Stimulated activated naive B cell treated with anti-CD40 and anti-IgM and Interleukin-4, amounts not matched to agents 10 μg/mL and 1 μg/mL and 100 μg/mL, for 72 hours (primary cell): ENCODE measurements around the gene PRKN.

ENCODE experiments used
- ATAC-seq, 2 donors: fragments of 150-1000 bp; cut with Tn5 transposase; replicated peaks; 2 replicates each; pipeline ENCODE4 v1.10.0; 2021; ENCODE audit warnings: moderate library complexity in 1 of 2
- DNase-seq: peaks from one replicate; pipeline ENCODE4 v3.0.0; 2021
- H3K27ac Mint-ChIP-seq: one replicate; pipeline ENCODE4 v1.8.0; 2022; ENCODE audit warnings: mild to moderate bottlenecking, mixed read lengths
- H3K27me3 Mint-ChIP-seq, 2 donors: one replicate each; pipeline ENCODE4 v1.8.0; 2022; ENCODE audit warnings: mixed read lengths in 2 of 2
- H3K36me3 Mint-ChIP-seq, 2 donors: one replicate each; pipeline ENCODE4 v1.8.0; 2022; ENCODE audit warnings: mixed read lengths in 2 of 2, mild to moderate bottlenecking in 1 of 2
- H3K4me1 Mint-ChIP-seq, 2 donors: one replicate each; pipeline ENCODE4 v1.8.0; 2022; ENCODE audit warnings: mixed read lengths in 2 of 2, mild to moderate bottlenecking in 1 of 2
- H3K4me3 Mint-ChIP-seq, 2 donors: one replicate each; pipeline ENCODE4 v1.8.0; 2022; ENCODE audit warnings: mild to moderate bottlenecking in 2 of 2, mixed read lengths in 2 of 2, moderate library complexity in 1 of 2
- H3K9me3 Mint-ChIP-seq, 2 donors: one replicate each; pipeline ENCODE4 v1.8.0; 2022; ENCODE audit warnings: mixed read lengths in 2 of 2, mild to moderate bottlenecking in 1 of 2

PRKN gene

DNA sequence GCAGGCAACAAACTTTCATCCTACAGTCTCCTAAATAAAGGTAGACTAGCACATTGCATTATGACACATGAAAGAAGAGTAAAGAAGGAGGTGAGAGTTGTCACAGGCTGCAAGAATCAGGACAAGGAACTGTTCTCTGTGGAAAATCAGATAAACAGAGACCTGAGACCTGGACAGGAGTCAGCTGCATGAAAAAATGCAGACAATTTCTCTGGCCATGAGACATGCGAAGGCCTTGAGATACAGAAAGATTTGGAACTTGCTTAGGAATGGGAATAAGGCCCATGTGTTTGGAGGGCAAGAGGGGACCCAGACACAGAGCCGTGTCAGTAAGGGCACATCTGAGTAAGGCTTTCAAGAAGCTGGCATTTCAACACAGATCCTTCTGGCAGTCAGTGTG, 779.1 kb downstream of the PRKN start:
- H3K36me3 Mint-ChIP-seq: no peaks in the 10 kb centered on the region
- no peak overlapping the region for H3K4me3 Mint-ChIP-seq
- no peak overlapping the region for H3K27ac Mint-ChIP-seq
- ATAC-seq (no peak), DNase-seq (no peak)
- peaks cover 2 to 6% of the 10 kb centered on the region in 2 donors for H3K9me3 Mint-ChIP-seq
- no peaks in the 10 kb centered on the region for H3K4me1 Mint-ChIP-seq
- H3K27me3 Mint-ChIP-seq: no peaks in the 10 kb centered on the region

DNA sequence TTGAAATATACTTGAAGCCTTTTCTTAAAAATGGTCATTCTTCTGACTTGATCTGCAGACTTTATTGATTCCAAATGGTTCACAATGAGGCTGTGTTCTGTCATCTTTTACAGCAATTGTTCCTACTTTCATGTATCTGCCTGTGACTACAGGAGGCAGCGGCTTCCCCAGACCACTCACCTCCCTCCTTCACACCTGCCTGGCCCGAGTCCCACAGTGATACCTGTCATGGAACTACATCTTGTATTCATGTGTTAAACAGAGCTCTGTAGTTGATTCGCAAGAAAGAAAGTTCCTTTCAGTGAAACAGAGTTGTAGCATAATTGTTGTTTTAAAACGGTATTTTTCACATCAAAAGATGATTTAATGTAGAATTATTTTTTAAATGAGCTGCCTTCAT, 780.2 kb downstream of the PRKN start:
- Mint-ChIP-seq H3K4me3 (no peak overlapping the region), H3K36me3 (no peaks in the 10 kb centered on the region), H3K27me3 (no peaks in the 10 kb centered on the region), H3K9me3 (peaks cover 2 to 6% of the 10 kb centered on the region in 2 donors), H3K27ac (no peak overlapping the region), H3K4me1 (no peaks in the 10 kb centered on the region)
- DNase-seq (no peak), ATAC-seq (no peak)

DNA sequence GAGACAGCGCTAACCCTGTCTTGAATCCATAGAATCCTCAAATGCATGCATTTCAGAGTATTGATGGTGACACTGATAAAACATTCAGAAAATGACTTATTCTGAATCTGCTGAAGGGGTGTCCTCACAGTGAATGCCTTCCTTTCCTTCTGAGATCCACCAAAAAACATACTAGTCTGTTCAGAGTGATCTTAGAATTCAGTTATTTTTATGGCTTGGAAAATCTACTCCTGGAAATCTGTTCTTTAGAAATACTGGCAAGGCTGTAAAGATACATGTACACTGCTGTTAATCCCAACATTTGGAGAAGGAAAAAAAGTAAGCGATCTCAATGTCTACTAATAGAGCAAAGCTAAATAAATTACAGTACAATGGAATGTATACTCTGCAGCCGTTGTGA, 781.1 kb downstream of the PRKN start:
- H3K27ac Mint-ChIP-seq: no peak overlapping the region
- no peak overlapping the region for H3K4me3 Mint-ChIP-seq
- DNase-seq (no peak), ATAC-seq (no peak)
- no peaks in the 10 kb centered on the region for H3K27me3 Mint-ChIP-seq
- no peaks in the 10 kb centered on the region for H3K4me1 Mint-ChIP-seq
- no peaks in the 10 kb centered on the region for H3K36me3 Mint-ChIP-seq
- H3K9me3 Mint-ChIP-seq: peaks cover 2 to 6% of the 10 kb centered on the region in 2 donors

DNA sequence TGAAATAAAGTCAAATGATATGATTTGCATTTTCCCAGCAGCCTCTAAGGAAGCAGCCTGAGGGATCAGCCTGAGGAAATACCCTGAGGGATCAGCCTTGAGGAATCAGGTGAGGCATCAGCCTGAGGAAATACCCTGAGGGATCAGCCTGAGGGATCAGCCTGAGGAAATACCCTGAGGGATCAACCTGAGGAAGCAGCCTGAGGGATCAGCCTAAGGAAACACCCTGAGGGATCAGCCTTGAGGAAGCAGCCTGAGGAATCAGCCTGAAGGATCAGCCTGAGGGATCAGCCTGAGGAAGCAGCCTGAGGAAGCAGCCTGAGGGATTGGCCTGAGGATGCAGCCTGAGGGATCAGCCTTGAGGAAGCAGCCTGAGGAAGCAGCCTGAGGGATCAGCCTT, 784.0 kb downstream of the PRKN start:
- no peak for DNase-seq
- Mint-ChIP-seq H3K9me3 (no peaks in the 10 kb centered on the region), H3K27me3 (no peaks in the 10 kb centered on the region), H3K27ac (no peak overlapping the region), H3K36me3 (no peaks in the 10 kb centered on the region), H3K4me1 (no peaks in the 10 kb centered on the region), H3K4me3 (no peak overlapping the region)
- no peak for ATAC-seq

DNA sequence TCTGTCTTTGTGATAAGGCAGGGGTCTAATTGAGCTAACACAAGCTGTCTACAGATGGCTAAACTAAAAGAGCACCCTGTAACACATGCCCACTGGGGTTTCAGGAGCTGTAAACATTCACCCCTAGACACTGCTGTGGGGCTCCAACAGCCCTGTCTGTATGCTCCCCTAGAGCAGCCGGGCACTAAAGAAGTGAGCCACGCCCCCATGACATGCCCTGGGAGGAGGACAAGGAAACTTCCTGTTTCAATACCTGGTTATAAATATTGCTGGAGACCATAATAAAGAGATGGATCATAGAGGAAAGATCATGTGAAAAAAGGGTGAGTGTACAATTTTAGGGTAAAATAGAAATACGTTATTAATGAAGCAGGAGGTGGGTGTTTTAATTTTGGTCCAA, 786.0 kb downstream of the PRKN start:
- no peaks in the 10 kb centered on the region for H3K36me3 Mint-ChIP-seq
- ATAC-seq (no peak), DNase-seq (no peak)
- no peak overlapping the region for H3K4me3 Mint-ChIP-seq
- no peak overlapping the region for H3K27ac Mint-ChIP-seq
- H3K4me1 Mint-ChIP-seq: no peaks in the 10 kb centered on the region
- no peaks in the 10 kb centered on the region for H3K27me3 Mint-ChIP-seq
- H3K9me3 Mint-ChIP-seq: no peaks in the 10 kb centered on the region

DNA sequence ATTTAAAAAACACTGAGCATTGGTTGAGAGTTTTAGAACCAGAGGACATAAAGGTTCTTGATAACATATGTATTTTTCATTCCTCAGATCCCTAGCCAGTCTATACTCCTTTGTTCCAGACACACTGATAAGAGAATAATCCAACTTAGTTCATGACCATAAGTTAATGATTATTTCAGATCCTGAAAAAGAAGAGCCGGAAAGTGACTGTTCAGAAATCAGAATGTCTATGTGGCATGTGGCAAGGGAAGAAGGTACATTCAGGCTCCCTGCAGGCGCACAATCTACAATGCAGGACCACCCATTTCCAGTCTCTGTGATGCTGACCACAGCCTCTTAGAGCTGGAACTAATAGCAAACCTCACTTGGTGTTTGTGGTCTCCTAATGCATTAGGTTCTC, 787.0 kb downstream of the PRKN start:
- no peaks in the 10 kb centered on the region for H3K4me1 Mint-ChIP-seq
- ATAC-seq (no peak), DNase-seq (no peak)
- no peaks in the 10 kb centered on the region for H3K27me3 Mint-ChIP-seq
- no peaks in the 10 kb centered on the region for H3K9me3 Mint-ChIP-seq
- no peak overlapping the region for H3K27ac Mint-ChIP-seq
- H3K4me3 Mint-ChIP-seq: no peak overlapping the region
- H3K36me3 Mint-ChIP-seq: no peaks in the 10 kb centered on the region

DNA sequence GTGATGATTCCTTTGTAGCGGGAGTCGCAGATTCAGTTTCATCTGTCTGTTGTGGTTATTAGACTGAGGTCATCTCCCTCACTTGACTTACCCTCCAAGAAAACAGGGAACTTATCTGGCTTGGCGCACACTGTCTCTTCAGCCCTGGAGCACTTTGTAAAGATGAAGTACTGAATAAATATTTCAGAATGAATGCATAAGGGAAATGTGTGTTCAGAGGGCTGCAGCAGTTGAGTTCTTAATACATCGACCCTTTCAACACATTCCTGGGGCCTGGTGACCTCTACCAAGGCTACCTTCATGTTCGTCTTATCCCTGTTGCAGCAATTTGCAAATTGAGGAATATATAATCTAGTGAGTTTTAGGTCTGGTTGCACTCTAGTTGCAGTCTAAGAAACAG, 801.2 kb downstream of the PRKN start:
- no peak for DNase-seq
- no peaks in the 10 kb centered on the region for H3K27me3 Mint-ChIP-seq
- no peak for ATAC-seq
- H3K4me1 Mint-ChIP-seq: no peaks in the 10 kb centered on the region
- no peaks in the 10 kb centered on the region for H3K9me3 Mint-ChIP-seq
- no peak overlapping the region for H3K4me3 Mint-ChIP-seq
- H3K36me3 Mint-ChIP-seq: no peaks in the 10 kb centered on the region
- H3K27ac Mint-ChIP-seq: no peak overlapping the region

DNA sequence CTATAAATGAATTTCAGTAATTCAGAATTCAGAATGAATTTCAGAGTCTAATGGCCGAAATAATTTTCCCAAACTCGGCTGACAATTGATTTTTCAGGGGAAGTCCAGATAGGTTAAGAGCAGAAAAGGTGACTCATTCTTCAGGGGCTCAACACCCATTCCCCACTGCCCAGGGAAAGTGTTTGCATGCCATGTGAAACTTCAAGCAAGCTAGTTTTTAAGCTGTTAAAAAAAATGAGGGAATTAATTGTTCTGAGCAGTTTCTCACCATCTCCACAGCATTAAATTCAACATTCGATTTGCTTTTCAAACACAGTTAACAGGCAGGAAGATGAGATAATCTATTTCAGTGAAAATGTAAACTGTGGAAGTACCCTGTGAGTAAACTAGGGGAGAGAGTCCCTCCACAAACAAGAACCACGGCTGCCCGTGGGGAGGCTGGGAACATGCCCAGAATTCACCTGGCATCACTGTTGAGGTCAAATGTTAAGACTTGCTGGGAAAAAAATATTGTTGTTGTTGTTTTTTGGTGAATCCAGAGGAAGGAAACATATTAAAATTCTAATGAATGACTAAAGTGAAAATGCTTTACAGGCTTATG, 803.0 kb downstream of the PRKN start:
- Mint-ChIP-seq H3K36me3 (no peaks in the 10 kb centered on the region), H3K4me3 (no peak overlapping the region), H3K27me3 (no peaks in the 10 kb centered on the region)

DNA sequence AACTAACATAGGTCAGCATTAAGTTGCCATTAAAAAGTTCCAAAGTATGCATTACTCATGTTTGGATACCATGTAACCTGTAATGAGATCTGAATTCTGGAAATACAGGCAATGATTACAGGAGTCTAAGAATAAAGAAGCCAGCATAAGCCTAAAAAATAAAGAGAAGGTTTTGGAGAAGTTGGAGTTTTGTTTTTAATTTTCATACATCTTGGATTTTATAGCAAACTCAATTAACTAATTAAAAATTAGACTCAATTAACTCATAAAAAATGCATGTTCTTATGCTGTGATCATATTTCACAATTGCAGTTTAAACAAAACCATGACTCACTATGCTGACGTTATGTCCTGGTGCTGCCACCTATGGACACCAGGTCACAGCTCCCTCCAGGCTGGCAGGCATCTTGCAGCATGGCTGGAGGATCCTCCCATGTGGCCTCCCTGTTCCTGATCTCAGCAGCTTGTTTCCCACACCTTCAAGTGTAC, 804.9 kb downstream of the PRKN start:
- no peaks in the 10 kb centered on the region for H3K36me3 Mint-ChIP-seq
- ATAC-seq: peak; percentile 53 to 57
- no peak overlapping the region for H3K27ac Mint-ChIP-seq

More for the DNA sequence above, 803.0 kb downstream of the PRKN start:
- Mint-ChIP-seq H3K4me1 (no peaks in the 10 kb centered on the region), H3K9me3 (no peaks in the 10 kb centered on the region), H3K27ac (no peak overlapping the region)
- DNase-seq (no peak), ATAC-seq (no peak)

DNA sequence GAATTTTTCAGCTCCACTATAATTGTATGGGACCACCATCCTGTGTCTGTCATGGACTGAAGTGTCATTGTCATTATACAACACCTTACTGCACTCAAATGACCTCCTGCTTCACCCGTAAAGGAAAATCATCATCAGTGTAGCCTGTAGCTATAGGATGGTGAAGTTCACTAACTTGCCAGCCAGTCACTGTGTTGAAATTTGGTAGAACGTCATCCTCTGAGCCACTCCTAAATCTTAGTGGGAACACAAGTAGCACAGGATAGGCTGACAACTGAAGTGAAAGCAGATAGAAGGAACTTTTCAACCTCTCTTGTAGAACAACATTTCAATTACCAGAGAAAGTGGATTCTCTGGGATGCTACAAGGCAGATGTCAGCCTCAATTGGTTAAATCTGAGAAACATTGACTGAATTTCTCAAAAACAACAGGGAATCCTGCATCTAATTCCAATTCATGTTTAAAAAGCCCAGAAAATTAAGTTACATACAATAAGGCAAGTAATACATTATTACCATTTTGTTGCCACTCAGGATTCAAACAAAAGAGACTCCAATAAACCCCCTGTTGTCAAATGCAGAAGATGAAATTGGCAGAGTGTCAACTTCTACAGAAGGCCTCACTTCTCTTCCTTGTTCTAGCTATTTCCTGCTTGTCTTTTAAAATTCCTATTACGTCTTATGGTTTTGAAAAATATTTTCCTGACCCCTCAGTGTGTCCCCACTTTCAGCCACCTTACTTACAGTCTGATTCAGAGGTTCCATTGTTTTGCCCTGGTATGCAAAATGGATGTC, 805.8 kb downstream of the PRKN start:
- H3K27ac Mint-ChIP-seq: no peak overlapping the region
- H3K4me3 Mint-ChIP-seq: no peak overlapping the region
- DNase-seq: no peak
- ATAC-seq: no peak
- no peaks in the 10 kb centered on the region for H3K4me1 Mint-ChIP-seq
- H3K27me3 Mint-ChIP-seq: no peaks in the 10 kb centered on the region
- no peaks in the 10 kb centered on the region for H3K9me3 Mint-ChIP-seq
- no peaks in the 10 kb centered on the region for H3K36me3 Mint-ChIP-seq

More for the DNA sequence above, 804.9 kb downstream of the PRKN start:
- Mint-ChIP-seq H3K4me3 (no peak overlapping the region), H3K9me3 (no peaks in the 10 kb centered on the region), H3K27me3 (no peaks in the 10 kb centered on the region), H3K4me1 (no peaks in the 10 kb centered on the region)
- DNase-seq: no peak

DNA sequence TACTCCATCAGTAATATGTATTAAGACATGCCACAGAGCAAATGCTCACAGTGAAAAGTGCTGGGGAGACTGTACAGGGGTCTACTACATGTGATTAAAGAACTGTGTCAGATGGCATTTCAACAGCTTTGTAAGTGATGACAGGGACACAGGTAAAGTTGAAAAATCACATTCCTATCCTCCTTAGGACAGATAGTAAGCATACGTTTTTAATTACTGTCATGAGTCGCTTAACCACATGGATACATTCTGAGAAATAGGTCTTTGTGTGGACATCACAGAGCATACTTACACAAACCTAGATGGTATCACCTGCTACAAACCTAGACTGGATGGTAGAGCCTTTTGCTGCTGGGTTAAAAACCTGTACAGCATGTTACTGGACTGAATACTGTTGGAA, 807.9 kb downstream of the PRKN start:
- no peaks in the 10 kb centered on the region for H3K27me3 Mint-ChIP-seq
- DNase-seq (no peak), ATAC-seq (no peak)
- no peaks in the 10 kb centered on the region for H3K9me3 Mint-ChIP-seq
- H3K4me3 Mint-ChIP-seq: no peak overlapping the region
- H3K4me1 Mint-ChIP-seq: no peaks in the 10 kb centered on the region
- H3K27ac Mint-ChIP-seq: no peak overlapping the region
- H3K36me3 Mint-ChIP-seq: no peaks in the 10 kb centered on the region

DNA sequence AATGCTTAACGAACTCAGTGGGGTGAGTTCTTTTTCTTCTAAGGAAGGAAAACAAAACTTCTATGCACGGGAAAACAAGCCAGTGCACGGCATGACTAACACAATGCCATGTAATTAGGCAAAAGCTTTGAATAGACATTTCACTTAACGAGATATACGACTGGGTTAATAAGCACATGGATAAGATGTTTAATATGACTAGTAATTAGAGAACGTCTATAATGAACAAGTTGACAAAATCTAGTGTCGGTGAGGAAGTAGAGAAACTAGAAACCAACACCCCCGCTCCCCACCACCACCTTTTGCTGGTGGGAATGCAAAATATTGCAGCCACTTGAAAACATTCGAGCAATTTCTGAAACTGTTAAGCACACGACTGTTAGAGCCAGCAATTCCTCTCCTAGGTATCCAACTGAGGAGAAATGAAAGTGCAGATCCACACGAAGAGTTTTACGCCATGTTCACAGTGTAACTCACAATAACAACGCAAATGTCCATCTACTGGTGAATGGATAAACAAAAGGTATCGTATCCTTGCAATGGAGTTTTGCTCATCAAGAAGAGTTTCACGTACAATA, 808.8 kb downstream of the PRKN start:
- no peak for ATAC-seq
- no peak overlapping the region for H3K27ac Mint-ChIP-seq
- no peaks in the 10 kb centered on the region for H3K4me1 Mint-ChIP-seq
- H3K4me3 Mint-ChIP-seq: no peak overlapping the region
- DNase-seq: no peak
- H3K27me3 Mint-ChIP-seq: no peaks in the 10 kb centered on the region
- no peaks in the 10 kb centered on the region for H3K36me3 Mint-ChIP-seq
- no peaks in the 10 kb centered on the region for H3K9me3 Mint-ChIP-seq

DNA sequence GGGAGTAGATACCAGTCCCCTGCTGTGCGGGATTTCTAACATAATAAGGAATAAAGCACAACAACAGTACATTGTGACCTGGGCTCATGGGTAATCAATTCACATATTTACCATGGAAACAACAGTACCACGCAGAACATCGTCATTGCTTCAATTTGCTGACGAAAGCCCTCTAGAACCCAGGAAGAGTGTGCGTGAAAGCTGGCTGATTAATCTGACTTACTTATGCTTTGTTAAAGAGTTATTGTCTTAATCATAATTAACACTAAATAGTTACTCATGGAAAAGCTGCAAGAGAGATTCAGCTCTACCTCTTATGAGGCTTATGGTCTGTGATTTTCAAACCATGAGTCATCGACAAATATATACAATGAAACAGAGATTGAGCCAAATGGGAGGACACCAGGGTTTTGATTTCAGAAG, 809.4 kb downstream of the PRKN start:
- no peak overlapping the region for H3K4me3 Mint-ChIP-seq
- H3K27ac Mint-ChIP-seq: no peak overlapping the region
- no peaks in the 10 kb centered on the region for H3K27me3 Mint-ChIP-seq
- ATAC-seq (no peak), DNase-seq (no peak)
- no peaks in the 10 kb centered on the region for H3K36me3 Mint-ChIP-seq
- H3K9me3 Mint-ChIP-seq: no peaks in the 10 kb centered on the region
- H3K4me1 Mint-ChIP-seq: no peaks in the 10 kb centered on the region

DNA sequence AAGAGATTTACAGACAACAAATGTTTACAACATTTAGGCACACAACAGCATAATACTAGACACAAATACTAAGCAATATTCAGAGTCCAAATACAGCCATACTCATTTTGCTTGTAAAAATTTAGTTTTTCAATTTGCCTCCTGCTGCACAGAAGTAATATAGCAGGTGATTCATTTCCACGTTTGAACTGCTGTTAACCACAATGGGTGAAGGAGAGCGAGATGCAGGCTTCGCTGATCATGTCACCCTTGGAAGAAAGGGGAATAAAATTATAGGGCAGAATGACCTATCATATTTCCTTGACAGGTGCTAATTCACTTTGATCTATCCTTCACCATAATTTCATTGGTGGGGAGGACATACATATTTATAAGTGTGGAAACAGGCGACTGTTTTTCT, 809.9 kb downstream of the PRKN start:
- Mint-ChIP-seq H3K4me1 (no peaks in the 10 kb centered on the region), H3K27me3 (no peaks in the 10 kb centered on the region), H3K36me3 (no peaks in the 10 kb centered on the region), H3K4me3 (no peak overlapping the region), H3K9me3 (no peaks in the 10 kb centered on the region), H3K27ac (no peak overlapping the region)
- ATAC-seq (no peak), DNase-seq (no peak)

DNA sequence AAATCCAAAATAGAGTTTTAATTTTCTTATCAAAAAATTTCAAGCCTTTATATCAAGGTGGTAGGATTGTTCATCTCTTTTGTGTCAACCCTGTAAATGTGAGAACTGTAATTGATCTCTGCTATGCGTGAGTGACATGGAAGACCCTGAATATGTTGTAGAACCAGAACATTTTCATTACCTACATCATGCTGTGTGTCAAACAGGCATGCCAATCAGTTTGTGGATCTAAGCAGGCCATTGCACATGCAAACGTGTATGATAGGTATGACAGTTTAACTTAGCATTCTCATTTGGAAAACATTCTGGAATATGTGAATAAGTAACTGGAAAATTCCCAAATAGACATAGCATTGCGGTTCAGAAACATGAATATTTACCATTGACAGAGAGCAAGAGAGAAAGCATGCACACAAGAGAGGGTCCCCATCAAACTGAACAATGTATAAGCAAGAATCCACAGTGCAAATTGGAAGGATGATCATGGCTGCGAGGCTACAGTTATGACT, 812.1 kb downstream of the PRKN start:
- no peak overlapping the region for H3K27ac Mint-ChIP-seq
- peaks cover 0 to 2% of the 10 kb centered on the region in 2 donors for H3K9me3 Mint-ChIP-seq
- H3K4me1 Mint-ChIP-seq: no peaks in the 10 kb centered on the region
- H3K27me3 Mint-ChIP-seq: no peaks in the 10 kb centered on the region
- no peaks in the 10 kb centered on the region for H3K36me3 Mint-ChIP-seq
- ATAC-seq (no peak), DNase-seq (no peak)
- H3K4me3 Mint-ChIP-seq: no peak overlapping the region
